ENCODE results near the gene NPW.

- TF ChIP-seq MAX (IDR thresholded peaks at IDR 0.05) (no peak), CEBPB (IDR thresholded peaks at IDR 0.05) (no peak), NFIC (IDR thresholded peaks at IDR 0.05) (no peak), TAF1 (IDR thresholded peaks at IDR 0.05; ENCODE audit: low read depth) (no peak), EP300 (IDR thresholded peaks at IDR 0.05; ENCODE audit: borderline replicate concordance) (no peak), TEAD4 (IDR thresholded peaks at IDR 0.05) (no peak), REST (IDR thresholded peaks at IDR 0.05; ENCODE audit: low read depth) (no peak), YY1 (IDR thresholded peaks at IDR 0.05; ENCODE audit: low read depth) (no peak), TCF12 (IDR thresholded peaks at IDR 0.05; ENCODE audit: low read depth) (no peak), CREB1 (IDR thresholded peaks at IDR 0.05; ENCODE audit: low read depth) (no peak), RAD21 (IDR thresholded peaks at IDR 0.05; ENCODE audit: low read depth) (no peak)
These were observed 43.2 kb downstream of the NPW start for GRCh38 chr16:2062801-2063200.
